Nephron (organoid): Measurements from ENCODE around the gene SRBD1.

Experiments
- H3K27ac Mint-ChIP-seq, 3 experiments: 2 replicates each; pipeline ENCODE4 v1.8.0; 2020; ENCODE audit warnings: mixed read lengths in 3 of 3, mild to moderate bottlenecking in 2 of 3, moderate library complexity in 1 of 3
- H3K27me3 Mint-ChIP-seq: 2 replicates; pipeline ENCODE4 v1.8.0; 2021; ENCODE audit warnings: low read depth, mild to moderate bottlenecking, moderate library complexity, mixed read lengths
- H3K36me3 Mint-ChIP-seq: 2 replicates; pipeline ENCODE4 v1.8.0; 2020; ENCODE audit warnings: low read depth, mixed read lengths
- H3K4me1 Mint-ChIP-seq: 2 replicates; pipeline ENCODE4 v1.8.0; 2020; ENCODE audit warnings: mixed read lengths
- H3K4me3 Mint-ChIP-seq, 3 experiments: 2 replicates each; pipeline ENCODE4 v1.8.0; 2020; ENCODE audit warnings: mild to moderate bottlenecking in 3 of 3, mixed read lengths in 3 of 3, moderate library complexity in 2 of 3
- H3K9me3 Mint-ChIP-seq: 2 replicates; pipeline ENCODE4 v1.8.0; 2020; ENCODE audit warnings: mixed read lengths
- TF ChIP-seq, protein P1 (sequence below), 3 experiments: fragments of 200-600 bp; sonication (generic); IDR thresholded peaks; one replicate each; pipeline ENCODE4 v1.5.0; 2021; ENCODE audit warnings: antibody characterized with exemption in 3 of 3; ENCODE audit not compliant: unreplicated experiment in 3 of 3

The SRBD1 gene

DNA sequence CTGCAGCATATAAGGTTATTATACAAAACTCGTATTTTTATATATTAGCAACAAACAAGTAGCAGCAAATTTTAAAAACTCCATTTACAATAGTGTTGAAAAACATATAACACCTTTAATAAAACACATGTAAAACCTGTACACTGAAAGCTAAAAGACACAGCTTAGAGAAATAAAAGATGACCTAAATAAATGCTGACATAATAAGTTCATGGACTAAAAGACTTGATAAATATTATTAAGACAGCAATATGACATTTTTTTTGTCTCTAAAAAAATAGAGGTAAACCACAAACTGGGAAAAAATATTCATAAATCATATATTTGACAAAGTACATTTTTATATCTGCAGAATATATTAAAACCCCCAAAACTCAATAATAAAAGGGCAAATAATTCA is 201.4 kb downstream of the SRBD1 start:
- no peak overlapping the region for H3K27ac Mint-ChIP-seq
- peaks cover 23% of the 10 kb centered on the region for H3K36me3 Mint-ChIP-seq
- H3K27me3 Mint-ChIP-seq = no peaks in the 10 kb centered on the region
- TF ChIP-seq, protein P1, sequence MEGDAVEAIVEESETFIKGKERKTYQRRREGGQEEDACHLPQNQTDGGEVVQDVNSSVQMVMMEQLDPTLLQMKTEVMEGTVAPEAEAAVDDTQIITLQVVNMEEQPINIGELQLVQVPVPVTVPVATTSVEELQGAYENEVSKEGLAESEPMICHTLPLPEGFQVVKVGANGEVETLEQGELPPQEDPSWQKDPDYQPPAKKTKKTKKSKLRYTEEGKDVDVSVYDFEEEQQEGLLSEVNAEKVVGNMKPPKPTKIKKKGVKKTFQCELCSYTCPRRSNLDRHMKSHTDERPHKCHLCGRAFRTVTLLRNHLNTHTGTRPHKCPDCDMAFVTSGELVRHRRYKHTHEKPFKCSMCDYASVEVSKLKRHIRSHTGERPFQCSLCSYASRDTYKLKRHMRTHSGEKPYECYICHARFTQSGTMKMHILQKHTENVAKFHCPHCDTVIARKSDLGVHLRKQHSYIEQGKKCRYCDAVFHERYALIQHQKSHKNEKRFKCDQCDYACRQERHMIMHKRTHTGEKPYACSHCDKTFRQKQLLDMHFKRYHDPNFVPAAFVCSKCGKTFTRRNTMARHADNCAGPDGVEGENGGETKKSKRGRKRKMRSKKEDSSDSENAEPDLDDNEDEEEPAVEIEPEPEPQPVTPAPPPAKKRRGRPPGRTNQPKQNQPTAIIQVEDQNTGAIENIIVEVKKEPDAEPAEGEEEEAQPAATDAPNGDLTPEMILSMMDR (IDR thresholded peaks at IDR 0.05; ENCODE audit: unreplicated experiment in 3 of 3) = no peak
- H3K9me3 Mint-ChIP-seq = no peaks in the 10 kb centered on the region
- no peak overlapping the region for H3K4me3 Mint-ChIP-seq
- H3K4me1 Mint-ChIP-seq = peaks cover 7% of the 10 kb centered on the region

DNA sequence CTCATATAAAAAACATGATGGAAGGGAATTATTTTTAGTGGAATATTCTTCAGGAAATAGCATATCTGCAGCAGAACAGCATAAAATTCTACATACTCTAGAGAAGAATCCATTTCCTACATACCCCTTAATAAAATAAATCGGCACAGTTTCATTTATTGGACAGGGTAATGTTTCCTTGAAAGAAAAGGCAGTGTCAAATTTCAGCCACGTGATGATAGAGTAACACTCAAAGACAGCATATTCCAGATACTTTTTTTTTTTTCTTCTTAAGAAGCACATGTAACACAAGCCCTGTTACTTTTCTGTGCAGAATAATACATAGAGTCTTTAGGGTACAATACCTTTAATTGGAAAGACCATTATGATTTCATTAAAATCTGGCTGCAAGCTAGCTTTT is 204.4 kb downstream of the SRBD1 start:
- no peak overlapping the region for H3K27ac Mint-ChIP-seq
- H3K36me3 Mint-ChIP-seq = peaks cover 15% of the 10 kb centered on the region
- H3K4me1 Mint-ChIP-seq = peaks cover 9% of the 10 kb centered on the region
- no peaks in the 10 kb centered on the region for H3K9me3 Mint-ChIP-seq
- no peaks in the 10 kb centered on the region for H3K27me3 Mint-ChIP-seq
- no peak overlapping the region for H3K4me3 Mint-ChIP-seq
- TF ChIP-seq, protein P1 (IDR thresholded peaks at IDR 0.05; ENCODE audit: unreplicated experiment in 3 of 3) = no peak

DNA sequence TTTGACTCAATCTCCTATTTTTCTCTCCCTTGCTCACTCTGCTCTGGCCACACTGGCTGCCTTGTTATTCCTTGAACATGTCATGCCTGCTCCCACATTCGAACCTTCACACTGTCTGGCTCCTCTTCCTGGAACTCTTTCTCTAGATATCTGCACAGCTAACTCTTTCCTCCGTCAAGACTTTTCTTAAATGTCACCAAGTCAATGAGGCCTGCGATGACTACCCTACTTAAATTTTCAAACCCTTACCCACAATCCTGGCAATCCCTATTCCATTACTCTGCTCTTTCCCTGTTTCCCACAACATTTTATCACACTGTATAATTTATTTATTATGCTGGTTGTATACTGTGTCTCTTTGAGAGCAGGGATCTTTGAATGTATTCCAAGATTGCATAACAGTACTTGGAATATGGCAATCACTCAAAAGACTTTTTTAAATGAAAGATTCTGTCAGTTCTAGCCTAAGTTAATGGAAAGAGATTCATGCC is 206.2 kb downstream of the SRBD1 start:
- Mint-ChIP-seq H3K27me3 (no peaks in the 10 kb centered on the region), H3K9me3 (no peaks in the 10 kb centered on the region), H3K4me1 (peaks cover 9% of the 10 kb centered on the region), H3K36me3 (peaks cover 3% of the 10 kb centered on the region), H3K27ac (no peak overlapping the region), H3K4me3 (no peak overlapping the region)
- TF ChIP-seq, protein P1 (IDR thresholded peaks at IDR 0.05; ENCODE audit: unreplicated experiment in 3 of 3) = no peak

DNA sequence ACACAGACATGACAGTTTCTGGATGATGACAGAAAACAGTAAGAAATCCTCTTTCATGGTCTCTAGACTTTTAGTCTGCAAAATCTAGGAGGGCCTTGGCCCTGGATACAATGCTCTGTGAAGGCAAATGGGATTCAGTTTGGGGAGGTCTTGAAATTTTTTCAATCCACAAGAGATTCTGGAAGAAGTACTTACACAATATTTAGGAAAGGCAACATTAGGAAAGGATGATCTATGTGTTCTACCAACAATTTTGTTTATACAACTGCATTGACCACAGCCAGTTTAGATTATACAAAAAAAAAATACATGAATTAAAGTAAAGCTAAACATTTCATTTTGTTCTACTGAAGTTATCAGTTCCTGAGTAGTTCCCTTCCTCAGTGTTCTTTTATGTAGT is 208.0 kb downstream of the SRBD1 start:
- no peak overlapping the region for H3K27ac Mint-ChIP-seq
- TF ChIP-seq, protein P1 (IDR thresholded peaks at IDR 0.05; ENCODE audit: unreplicated experiment in 3 of 3) = no peak
- peaks cover 3% of the 10 kb centered on the region for H3K36me3 Mint-ChIP-seq
- H3K4me3 Mint-ChIP-seq = no peak overlapping the region
- H3K4me1 Mint-ChIP-seq = peaks cover 12% of the 10 kb centered on the region
- no peaks in the 10 kb centered on the region for H3K9me3 Mint-ChIP-seq
- no peaks in the 10 kb centered on the region for H3K27me3 Mint-ChIP-seq

- no peaks in the 10 kb centered on the region for H3K27me3 Mint-ChIP-seq
- H3K4me1 Mint-ChIP-seq = peaks cover 20% of the 10 kb centered on the region
- no peaks in the 10 kb centered on the region for H3K9me3 Mint-ChIP-seq
- TF ChIP-seq, protein P1 (IDR thresholded peaks at IDR 0.05; ENCODE audit: unreplicated experiment in 3 of 3) = no peak
- peaks cover 3% of the 10 kb centered on the region for H3K36me3 Mint-ChIP-seq
- H3K27ac Mint-ChIP-seq = no peak overlapping the region
- H3K4me3 Mint-ChIP-seq = no peak overlapping the region
These were observed 209.6 kb downstream of the SRBD1 start for GRCh38 chr2:45401431-45401922.

- TF ChIP-seq, protein P1 (IDR thresholded peaks at IDR 0.05; ENCODE audit: unreplicated experiment in 3 of 3) = no peak
- Mint-ChIP-seq H3K27ac (no peak overlapping the region), H3K9me3 (no peaks in the 10 kb centered on the region), H3K4me3 (no peak overlapping the region), H3K36me3 (peaks cover 3% of the 10 kb centered on the region), H3K4me1 (peaks cover 36% of the 10 kb centered on the region), H3K27me3 (no peaks in the 10 kb centered on the region)
These were observed 211.9 kb downstream of the SRBD1 start for GRCh38 chr2:45399040-45399784.
